KG1 (cell line): ENCODE results near the gene SLC25A39.

ENCODE experiments used
- DNase-seq: peaks from one replicate; lab custom pipeline; 2025; lab: John Stamatoyannopoulos, UW

The SLC25A39 gene

DNA sequence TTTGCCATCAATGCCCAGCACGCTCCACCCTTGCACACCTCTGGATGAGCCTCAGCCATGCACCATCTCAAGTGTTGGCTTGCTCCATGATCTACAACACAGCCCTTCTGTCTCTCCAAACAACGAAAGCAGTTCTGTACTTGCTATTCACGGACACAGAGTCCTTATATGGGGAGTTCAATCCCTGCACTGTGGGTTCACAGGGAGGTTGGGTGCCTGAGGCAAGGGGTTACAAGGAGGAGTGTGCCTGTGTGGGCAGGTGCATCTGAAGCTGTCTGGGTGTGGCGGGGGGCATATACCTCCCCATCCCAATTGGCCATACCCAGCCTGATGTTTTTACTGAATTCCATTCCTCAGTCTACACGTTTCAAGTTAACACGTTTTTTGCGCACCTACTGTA lies 10.6 kb downstream of the SLC25A39 start:
- DNase-seq, result no peak

DNA sequence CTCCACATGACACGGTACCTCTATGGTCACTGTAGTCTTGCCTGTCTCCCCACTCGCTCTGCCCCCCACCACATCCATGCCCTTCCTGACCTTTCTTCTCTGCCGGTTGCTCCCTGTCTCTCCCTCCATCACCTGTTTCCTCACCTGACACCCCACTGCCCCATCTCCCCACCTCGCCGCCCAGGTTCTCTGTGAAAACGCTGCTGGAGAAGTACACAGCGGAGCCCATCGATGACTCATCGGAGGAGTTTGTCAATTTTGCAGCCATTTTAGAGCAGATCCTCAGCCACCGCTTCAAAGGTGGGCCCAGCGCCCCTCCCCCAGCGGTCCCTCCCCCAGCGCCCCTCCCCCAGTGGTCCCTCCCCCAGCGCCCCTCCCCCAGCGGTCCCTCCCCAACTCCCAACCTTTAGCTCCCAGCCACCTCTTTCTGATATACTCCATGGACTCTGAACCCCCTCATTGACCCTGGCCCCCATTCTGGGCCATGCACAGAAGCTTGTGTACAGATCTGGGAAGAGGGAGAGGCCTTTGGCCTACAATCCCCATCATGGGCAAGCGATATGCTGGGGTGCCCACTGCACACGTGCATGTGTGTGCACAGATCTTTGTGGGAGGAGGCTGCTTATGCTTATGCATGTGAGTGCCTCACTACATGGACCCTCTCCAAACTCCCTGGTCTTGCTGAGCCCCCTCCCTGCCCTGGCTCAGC lies 12.1 kb downstream of the SLC25A39 start:
- DNase-seq, result no peak

DNA sequence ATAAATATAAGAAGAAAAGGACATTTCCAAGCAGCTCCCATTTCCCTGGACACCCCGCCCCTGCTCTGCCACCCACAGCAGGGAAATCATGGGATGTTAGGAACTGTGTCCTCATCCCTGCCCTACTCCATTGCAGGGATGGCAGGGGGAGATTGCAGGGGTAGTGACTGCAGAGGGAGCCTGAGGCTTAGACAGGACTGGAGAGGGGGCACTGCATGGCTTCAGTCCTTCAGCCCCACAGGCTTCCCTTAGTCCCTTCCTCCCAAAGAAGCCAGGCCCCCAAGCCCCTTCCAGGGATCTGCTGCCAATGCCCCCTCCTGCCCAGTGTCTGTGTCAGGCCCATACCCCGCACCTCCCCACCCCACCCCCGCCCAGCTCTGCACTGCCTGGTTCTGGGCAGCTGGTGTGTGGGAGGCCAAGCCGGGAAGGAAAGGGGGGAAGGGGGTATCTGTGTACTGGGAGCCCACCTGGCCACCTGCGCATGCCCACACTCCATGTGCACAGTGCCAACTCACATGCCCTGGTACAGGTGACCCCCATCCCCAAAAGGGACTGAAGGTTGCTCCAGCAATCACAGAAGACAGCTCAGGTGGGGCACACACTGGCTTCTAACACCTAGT lies 13.0 kb downstream of the SLC25A39 start:
- DNase-seq, result no peak

DNA sequence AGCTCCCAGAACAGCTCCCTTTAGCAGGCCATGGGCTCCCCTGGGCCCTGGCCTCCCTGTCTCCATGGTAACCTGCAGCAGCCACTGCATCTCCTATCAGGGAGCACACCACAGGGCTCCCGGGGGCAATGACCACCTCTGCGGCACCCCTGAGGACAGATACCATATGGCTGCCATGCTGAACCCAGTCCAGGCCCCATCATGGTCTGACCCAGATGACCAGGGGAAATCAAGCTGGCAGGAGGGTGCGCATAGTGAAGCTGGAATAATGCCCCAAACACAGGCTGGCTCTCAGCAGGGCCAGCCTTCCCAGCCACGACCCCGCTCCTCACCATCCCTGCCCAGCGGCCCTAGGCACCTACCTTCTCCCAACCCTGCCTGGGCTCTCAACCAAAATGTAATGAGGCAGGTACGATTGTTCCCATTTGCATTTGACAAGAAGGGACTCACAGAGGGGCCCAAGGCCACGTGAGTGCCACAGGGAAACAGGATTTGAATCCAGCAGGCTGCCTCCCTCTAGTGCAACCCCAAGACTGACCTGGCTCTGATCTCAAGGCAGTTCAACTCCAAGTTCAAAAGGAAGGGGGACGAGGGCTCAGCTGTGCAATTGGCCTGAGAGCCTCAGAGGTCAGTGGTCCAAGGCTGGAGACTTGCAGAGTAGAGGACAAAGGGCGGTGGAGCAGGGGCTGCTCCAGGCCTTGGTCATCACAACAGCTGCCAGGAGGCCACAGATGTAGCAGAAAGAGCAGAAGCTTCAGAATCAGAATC lies 13.8 kb downstream of the SLC25A39 start:
- DNase-seq, result no peak

DNA sequence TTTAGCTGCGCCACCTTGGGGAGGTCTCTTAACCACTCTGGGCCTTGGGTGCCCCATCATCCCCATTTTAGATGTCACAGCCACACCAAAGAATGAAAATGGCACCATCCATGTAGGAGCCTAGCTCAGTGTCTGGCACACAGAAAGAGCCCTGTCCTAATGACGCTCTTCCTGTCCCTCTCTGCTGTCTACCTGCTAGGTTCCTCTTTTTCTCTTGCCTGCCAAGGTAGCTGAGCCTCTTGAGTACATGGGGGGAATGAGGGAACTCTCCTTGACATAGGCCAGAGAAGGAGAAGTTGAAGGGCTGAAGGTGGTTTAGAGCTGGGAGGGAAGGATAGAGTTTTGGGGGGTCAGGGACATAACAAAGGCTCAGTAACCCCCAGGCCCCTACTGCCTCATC lies 14.4 kb downstream of the SLC25A39 start:
- no peak for DNase-seq

DNA sequence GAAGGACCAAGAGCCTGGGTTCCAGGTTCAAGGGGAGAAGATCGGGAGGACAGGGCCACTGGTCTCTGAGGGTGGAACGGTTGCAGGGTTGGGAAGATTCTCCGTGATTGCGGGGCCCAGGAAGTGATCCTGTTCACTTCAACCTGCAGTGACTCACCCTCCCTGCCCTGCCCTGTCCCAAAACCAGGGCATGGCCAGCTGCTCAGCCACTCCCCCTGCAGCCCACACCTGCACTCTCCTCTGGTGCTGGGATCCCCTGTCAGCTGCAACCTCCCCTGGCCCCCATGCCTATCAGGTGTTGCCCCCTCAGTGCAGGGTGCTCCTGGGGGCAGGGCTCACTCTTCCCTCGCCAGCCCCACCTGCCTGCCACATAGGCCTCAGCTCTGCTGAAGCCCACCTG lies 15.2 kb downstream of the SLC25A39 start:
- DNase-seq, result no peak

DNA sequence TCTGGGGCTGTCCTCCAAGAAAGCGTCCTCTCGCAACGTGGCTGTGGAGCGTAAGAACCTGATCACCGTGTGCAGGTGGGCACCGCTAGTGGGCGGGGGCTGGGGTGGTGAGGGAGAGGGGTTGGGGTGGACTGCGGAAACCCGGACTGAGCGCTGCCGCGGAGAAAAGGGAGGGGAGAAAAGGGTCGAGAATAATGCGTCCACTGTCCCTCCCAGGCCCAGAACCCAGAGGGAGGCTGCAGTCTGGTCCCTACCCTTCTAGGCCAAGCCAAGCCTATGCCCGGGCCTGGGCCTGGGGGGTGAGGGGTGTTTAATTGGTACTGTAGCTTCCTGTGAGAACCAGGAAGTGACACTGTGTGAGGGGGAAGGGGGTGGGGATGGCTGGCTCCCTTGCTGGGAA lies 15.8 kb downstream of the SLC25A39 start:
- DNase-seq, result no peak

DNA sequence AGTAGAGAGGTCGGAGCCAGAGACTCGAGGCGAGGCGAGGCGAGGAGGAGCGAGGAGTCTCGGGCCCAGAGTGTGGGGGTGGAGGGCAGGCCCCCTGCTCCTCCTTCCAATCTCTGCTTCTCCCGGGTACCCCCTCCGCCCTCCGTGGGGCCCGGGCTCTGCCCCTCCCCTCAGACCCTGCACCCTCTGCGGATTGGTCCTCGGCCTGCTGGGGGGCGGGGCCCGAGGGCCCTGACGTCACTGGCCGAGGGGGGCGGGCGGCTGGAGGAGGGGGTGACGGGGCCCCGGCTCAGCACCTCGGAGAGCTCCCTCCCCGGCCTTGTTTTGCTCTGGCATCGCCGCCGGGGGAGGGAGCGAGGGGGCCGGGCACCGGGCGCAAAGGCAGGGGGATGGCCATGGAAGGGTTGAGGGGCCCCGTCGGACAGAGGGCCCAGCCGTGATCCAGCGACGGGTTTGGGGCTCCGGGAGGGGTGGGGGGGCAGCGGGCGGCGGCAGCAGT lies 16.3 kb downstream of the SLC25A39 start, which contains the start of gene RUNDC3A:
Gene RUNDC3A (plus strand): TSS at position 282 of the 499 bp plus-strand sequence. CDS start 232 bp downstream, outside the sequence.
- peak; percentile 28 for DNase-seq

DNA sequence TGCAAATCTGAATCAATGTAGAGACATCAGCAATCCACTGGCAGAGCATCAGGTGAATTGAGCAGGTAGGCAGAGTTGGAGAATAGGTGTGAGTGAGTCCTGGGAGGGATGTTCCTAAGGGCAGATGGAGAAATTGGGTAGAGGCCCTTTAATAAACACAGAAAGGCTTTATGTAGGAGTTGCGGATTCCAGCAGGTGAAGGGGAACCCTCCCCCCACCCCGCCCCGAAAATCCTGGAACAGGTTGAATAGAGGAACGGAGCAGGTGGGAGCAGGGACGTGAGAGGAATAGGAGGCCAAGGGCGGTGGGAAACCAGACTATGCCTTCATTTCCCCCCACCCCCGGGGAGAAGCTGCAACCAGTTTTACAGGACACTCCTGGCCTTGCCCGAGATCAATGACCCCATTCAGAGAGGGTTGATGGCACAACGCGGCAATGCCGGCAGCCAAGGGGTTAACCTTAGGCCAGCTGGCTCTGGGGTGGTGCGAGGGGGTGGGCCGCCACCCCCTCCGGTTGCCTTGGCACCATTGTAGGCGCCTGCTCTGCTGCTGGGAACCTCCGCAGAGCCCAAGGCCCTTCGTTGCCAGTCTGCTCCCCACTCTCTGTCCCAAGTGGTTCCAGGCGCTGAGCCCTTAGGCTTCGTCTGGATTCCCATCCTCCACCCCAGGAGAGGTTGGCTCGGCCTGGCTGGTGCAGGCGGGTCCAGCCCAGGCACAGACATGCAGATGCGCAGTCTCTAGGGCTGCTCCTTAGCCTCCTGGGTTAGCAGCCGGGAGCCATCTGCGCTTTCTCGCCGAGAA lies 17.0 kb downstream of the SLC25A39 start:
- DNase-seq, result no peak

DNA sequence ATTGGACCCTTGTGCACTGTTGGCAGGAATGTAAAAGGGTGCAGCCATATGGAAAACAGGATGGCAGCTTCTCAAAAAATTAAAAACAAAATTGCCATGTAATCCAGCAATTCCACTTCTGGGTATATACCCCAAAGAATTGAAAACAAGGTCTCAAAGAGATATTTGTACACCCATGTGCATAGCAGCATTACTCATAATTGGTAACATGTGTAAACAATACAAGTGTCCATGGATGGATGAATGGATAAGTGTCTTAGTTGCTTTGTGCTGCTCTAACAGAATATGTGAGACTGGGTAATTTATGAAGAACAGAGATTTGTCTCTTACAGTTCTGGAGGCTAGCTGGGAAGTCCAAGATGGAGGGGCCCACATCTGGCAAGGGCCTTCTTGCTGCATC lies 20.0 kb downstream of the SLC25A39 start:
- DNase-seq, result no peak

DNA sequence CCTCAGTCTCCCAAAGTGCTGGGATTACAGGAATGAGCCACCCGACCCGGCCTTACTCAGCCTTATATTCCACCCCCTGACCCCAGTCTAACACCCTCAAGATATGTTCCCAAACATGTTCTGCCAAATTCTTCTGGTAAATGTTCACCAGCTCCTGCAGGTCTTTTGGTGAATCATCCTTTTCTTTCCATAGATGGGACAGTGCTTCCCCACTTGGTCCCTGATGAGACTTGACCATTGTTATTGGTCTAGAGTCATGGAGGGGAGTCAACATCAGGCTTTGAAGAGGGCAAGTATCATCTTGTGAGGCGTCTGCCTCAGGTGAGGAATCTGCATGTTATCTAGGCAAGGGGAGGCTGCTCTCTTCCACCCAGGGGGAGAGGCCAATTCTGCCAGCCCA lies 26.6 kb downstream of the SLC25A39 start:
- no peak for DNase-seq

DNA sequence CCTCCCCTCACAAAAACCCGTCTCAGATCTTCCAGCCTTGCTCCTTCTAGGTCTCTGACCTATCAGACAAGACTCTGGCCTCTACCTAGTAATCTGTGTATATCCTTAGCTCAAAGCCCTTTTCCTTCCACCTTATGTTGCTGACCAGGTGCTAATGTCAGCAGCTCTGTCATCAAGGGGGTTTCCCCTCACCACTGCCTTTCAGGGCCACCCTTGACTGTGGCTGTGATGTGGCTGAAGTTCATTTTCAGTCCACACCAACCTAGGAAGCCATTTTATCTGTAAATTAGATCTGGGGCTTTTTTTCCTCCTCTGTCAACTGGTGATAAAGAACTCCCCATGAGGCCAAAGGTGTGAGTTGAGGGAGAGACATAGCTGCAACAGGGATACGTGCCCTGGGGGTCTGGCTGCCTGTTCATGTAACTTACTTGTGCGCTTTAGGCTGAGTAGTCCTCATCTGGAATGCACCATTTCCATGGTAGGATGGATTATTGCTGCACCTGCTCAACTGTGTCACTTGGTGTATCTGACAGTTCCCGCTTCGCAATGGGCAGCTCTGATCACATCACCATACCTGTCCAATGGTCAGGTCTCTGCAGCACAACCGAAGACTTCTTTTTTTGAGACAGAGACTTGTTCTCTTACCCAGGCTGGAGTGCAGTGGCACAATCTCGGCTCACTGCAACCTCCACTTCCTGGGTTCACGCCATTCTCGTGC lies 31.0 kb downstream of the SLC25A39 start:
- no peak for DNase-seq

DNA sequence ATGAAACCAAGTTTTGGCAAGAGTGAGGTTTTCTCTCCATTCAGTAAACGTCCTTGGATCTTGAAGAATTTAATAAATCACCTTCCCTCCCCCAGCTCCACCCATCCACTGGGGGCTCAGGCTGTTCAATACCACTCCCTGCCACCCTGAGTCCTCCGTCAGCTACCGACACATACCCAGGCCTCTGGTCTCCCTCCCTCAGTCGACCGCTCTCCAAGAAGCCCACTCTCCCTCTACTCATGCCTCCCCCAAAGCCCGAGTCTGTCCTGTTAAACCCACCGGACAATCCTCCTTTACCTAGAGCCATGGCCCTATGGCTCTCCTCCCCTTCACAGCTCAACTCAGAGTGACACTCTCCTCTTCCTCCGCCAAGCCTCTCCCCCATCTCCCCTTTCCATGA lies 37.0 kb downstream of the SLC25A39 start:
- DNase-seq, result no peak

DNA sequence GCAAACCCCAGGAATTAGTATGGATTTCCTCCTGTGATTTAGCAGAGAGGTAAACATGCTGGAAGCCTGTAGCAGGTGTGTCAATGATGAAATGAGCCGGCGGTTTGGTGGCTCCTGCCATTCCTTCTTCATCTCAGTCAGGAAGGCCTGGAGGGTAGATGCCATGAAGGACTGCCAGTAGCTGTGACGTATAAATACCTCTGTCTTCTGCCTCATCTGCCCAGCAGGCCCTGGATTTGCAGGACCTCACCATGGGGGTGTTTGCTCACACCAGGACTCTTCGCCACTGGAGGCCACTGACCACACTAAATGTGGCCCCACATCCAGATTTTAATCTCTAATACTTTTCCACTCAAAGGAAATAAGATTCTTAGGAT lies 40.6 kb downstream of the SLC25A39 start:
- no peak for DNase-seq

DNA sequence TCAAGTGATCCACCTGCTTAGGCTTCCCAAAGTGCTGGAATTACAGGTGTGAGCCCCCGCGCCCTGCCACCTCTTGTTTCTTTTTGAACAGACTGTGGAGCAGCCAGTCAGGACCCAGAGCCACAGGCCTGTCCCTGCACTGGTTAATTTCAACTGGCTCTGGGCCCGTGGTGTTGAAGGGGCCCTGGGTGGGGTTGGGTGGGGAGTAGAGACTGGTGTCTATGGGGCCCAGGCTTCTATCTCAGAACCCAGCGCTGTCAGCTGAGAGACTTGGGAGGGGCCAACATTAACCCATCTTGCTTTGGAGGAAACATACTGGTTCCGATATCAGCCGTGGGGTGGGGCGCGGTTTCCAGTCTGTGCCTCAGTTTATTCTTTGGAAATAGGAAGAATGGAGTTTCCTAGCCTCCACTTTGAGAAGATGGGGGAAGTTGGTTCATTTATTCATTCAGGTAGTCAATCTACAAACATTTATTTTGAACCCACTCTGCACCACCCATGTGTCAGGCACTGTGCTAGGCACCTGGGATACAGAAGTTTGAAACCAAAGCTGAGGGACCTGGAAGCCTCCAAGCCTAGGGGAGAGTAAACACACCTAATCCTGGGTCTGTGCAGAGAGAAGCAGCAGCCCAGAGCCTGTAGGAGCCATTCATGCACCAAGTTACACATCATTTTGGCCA lies 41.1 kb downstream of the SLC25A39 start:
- DNase-seq, result no peak

DNA sequence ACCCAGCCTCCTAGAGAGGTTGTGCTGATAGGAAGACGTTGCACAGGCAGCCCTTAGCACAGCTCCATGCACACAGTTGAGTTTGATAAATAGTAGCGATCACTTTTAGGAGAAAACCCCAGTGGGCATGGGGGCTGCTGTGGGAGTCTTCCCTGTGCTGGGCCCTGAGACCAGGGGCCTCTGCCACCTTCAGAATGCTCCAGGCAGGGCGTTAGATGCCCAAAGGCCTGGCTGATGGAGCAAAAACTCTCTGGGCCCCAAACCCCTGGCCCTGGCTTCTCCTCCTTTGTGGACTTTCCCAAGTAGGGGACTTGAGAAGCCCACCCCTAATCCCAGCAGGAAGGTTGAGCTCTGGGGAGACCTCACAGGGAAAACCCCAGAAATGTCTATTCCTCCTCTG lies 42.4 kb downstream of the SLC25A39 start:
- no peak for DNase-seq

DNA sequence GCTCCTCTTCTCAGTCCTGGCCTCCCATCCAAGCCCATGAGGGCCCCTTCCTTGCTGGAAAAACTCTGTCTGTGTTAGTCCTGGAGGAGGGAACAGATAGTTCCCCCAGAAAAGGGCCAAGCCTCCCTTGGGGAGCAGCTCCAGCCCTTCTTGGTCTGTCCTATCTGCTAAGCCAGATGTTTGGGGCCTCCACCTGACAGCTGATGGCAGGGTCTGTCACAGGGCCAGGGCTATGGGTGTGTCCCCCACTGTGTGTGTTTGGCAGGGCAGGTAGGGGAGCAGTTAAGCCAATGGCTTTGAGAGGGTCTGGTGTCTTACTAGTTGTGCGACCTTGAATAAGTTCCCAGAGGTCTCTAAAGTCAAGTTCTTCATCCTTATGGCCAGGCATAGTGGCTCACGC lies 43.1 kb downstream of the SLC25A39 start:
- DNase-seq, result no peak

DNA sequence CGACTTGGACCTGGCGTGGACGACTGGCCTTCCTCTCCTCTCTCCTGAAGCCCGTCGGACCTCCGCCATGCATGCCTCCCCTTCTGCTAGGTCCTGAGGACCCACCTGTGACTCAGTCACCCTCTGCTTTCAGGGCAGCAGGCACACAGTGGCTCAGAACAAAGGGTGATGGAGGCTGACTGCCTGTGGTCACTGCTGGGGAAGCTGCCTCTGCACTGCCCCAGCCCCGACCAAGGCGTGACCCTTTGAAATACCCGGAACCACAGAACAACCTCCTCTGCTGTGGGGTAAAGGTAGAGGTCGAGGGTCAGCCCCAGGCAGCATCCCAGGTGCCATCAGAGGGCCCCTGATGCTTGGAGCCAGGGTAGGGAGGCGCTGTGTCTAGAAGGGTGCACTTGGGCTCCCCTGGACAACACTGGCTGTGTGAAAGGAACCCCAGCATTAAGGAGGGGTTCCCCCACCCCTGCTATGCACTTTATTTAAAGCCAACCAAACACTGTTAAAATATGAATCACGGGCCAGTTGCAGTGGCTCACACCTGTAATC lies 44.2 kb downstream of the SLC25A39 start:
- DNase-seq, result no peak

DNA sequence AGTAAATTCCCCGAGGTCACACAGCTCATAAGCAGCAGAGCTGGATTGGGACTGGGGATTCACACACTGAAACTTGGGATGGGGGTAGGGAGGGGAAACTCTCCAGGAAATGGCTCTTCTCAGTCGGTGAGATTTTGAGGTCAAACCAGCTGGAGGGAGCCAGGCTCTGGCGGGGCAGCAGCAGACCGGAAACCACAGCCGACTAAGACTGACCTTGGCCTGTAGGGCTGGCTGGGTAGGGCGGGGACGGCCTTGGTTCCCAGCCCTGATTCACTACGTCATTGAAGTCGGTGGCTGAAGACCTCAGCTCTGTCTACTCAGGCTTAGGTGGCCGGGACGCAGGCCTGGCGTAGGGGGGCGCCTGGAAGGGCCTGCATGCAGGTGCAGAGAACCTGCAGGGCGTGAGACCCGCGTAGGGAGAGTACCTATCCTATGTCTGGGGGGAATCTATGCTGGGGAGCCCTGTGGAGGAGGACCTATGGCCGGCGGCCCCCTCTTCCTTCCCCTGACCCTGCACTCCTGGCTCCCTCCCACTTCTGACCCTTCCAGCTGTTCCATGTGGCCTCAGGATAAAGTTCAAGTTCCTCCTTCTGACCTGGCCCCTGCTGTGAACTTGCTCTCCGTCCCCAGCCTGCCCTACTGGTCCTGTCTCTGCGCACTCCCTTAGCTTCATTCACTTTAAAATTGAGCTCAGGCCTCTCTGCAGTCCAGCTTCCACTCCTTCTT lies 44.8 kb downstream of the SLC25A39 start:
- DNase-seq, result peak; percentile 30

DNA sequence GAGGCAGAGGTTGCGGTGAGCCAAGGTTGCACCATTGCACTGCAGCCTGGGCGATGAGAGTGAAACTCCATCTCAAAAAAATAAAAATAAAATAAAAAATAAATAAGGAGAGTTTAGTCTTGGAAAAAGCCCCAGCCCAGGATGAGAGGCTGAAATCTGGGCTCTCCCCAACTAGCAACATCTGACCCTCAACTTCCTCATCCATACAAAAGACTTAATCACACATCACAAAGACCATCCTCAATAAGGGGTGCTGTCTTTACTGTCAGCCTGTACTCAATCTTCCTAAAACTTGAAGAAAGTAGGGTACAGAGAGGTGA lies 45.3 kb downstream of the SLC25A39 start:
- DNase-seq, result no peak
